Tibial nerve (tissue), 4 donors: ENCODE data around the gene SLC2A4. TPM values are rescaled to one million over a fixed set of nuclear protein-coding genes. Genes with fewer than 3 reads are reported as not detected.
A peak's percentile ranks its signal among the peaks of the same experiment; 100 is the strongest.

Experiments used
- DNase-seq, 2 donors: peaks; one replicate each; pipeline ENCODE4 v3.0.0-alpha.2; 2019; ENCODE audit warnings: low spot score in 2 of 2
- H3K27ac ChIP-seq, 4 donors: fragments of 200-600 bp; sonication (generic) in 3 of 4; one replicate each; pipeline ENCODE4 v1.5.1; 2017 to 2019; ENCODE audit warnings: mild to moderate bottlenecking in 1 of 4
- H3K27me3 ChIP-seq, 2 donors: fragments of 200-600 bp; sonication (generic) in 1 of 2; one replicate each; pipeline versions ENCODE4 v1.5.1 to v1.6.0; 2017 to 2019
- H3K36me3 ChIP-seq, 3 donors: fragments of 200-600 bp; sonication (generic); one replicate each; pipeline ENCODE4 v1.5.1; 2018 to 2019
- H3K4me1 ChIP-seq, 4 donors: fragments of 200-600 bp; sonication (generic) in 3 of 4; one replicate each; pipeline ENCODE4 v1.5.1; 2017 to 2019
- H3K4me3 ChIP-seq, 4 donors: fragments of 200-600 bp; sonication (generic) in 3 of 4; one replicate each; pipeline ENCODE4 v1.5.1; 2017 to 2019; ENCODE audit warnings: mild to moderate bottlenecking in 1 of 4, moderate library complexity in 1 of 4
- H3K9me3 ChIP-seq, 4 donors: fragments of 200-600 bp; sonication (generic) in 3 of 4; one replicate each; pipeline ENCODE4 v1.5.1; 2017 to 2019
- EP300 ChIP-seq, 2 donors: sonication (generic); formaldehyde crosslinking; IDR thresholded peaks; one replicate each; pipeline ENCODE4 v1.6.1; 2017; ENCODE audit warnings: antibody characterized with exemption in 2 of 2, mild to moderate bottlenecking in 1 of 2
- POLR2A ChIP-seq, 2 donors: fragments of 450-650 bp; IDR thresholded peaks; one replicate each; pipeline ENCODE4 v1.6.1; 2017; ENCODE audit warnings: antibody characterized with exemption in 2 of 2, mild to moderate bottlenecking in 2 of 2, moderate library complexity in 2 of 2
- WGBS, 2 donors: methylation state at CpG; one replicate each; pipeline ENCODE4 v1.1.5; 2018; 5-methylcytosine and 5-hydroxymethylcytosine counted together
- total RNA-seq, 4 donors: library from RNA; depleted of rRNA; stranded (reverse); fragments of >200 nt; gene quantifications; one replicate each; pipeline ENCODE4 v1.1.0, GENCODE V29; 2016
- TF ChIP-seq, protein P1 (sequence below), 5 experiments: fragments of 200-600 bp in 3 of 5; fragments of 450-650 bp in 2 of 5; sonication (generic) in 3 of 5; IDR thresholded peaks; one replicate each; pipeline ENCODE4 v1.5.1; 2016 to 2019; ENCODE audit warnings: antibody characterized with exemption in 5 of 5, mild to moderate bottlenecking in 3 of 5, moderate library complexity in 2 of 5

Gene SLC2A4
- total RNA-seq, 4 donors from 2014 or later = 5.2 to 20.1 (median 6.2) TPM

DNA sequence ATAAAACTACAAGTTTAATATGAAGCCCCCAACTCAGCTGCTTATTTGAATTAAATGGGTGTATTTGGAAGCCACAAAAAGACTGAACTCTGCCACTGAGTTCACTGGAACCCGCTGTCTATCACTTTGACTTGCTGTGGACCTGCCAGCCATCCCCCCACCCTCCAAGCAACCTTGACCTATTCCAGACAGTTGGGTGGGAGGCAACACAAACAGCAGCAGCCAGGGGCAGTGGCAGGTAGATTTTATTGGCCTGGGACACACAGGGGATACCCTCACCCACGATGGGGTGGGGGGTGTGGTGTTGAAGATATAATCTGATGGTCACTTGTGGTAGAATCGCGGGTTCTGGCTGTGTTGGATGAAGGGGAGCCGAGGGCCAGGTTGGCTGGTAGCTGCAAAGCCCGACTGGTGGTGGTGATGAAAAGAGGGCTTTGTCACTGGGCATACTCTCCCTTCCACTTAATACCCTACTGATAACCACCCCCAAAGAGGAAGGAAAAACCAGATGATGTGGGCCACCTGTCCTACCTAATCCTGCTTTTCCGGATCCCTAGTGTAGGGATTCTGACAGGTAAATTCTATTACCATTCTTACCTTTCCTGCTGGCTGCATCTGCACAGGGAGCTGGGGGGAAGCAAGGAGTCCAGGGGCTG lies 31.0 kb downstream of the SLC2A4 start:
- Histone ChIP-seq H3K27ac (no peak overlapping the region), H3K4me3 (no peak overlapping the region), H3K27me3 (no peaks in the 10 kb centered on the region), H3K9me3 (no peaks in the 10 kb centered on the region), H3K4me1 (peaks cover 0 to 70% (median 39%) of the 10 kb centered on the region in 4 donors), H3K36me3 (peaks cover 7 to 65% (median 28%) of the 10 kb centered on the region in 3 donors)
- 75% methylated on average over 7 of the region's 7 CpGs for WGBS, 2 donors
- no peak for DNase-seq
- TF ChIP-seq POLR2A (IDR thresholded peaks at IDR 0.05) (no peak), EP300 (IDR thresholded peaks at IDR 0.05) (no peak)
- TF ChIP-seq, protein P1, sequence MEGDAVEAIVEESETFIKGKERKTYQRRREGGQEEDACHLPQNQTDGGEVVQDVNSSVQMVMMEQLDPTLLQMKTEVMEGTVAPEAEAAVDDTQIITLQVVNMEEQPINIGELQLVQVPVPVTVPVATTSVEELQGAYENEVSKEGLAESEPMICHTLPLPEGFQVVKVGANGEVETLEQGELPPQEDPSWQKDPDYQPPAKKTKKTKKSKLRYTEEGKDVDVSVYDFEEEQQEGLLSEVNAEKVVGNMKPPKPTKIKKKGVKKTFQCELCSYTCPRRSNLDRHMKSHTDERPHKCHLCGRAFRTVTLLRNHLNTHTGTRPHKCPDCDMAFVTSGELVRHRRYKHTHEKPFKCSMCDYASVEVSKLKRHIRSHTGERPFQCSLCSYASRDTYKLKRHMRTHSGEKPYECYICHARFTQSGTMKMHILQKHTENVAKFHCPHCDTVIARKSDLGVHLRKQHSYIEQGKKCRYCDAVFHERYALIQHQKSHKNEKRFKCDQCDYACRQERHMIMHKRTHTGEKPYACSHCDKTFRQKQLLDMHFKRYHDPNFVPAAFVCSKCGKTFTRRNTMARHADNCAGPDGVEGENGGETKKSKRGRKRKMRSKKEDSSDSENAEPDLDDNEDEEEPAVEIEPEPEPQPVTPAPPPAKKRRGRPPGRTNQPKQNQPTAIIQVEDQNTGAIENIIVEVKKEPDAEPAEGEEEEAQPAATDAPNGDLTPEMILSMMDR (IDR thresholded peaks at IDR 0.05) = no peak

DNA sequence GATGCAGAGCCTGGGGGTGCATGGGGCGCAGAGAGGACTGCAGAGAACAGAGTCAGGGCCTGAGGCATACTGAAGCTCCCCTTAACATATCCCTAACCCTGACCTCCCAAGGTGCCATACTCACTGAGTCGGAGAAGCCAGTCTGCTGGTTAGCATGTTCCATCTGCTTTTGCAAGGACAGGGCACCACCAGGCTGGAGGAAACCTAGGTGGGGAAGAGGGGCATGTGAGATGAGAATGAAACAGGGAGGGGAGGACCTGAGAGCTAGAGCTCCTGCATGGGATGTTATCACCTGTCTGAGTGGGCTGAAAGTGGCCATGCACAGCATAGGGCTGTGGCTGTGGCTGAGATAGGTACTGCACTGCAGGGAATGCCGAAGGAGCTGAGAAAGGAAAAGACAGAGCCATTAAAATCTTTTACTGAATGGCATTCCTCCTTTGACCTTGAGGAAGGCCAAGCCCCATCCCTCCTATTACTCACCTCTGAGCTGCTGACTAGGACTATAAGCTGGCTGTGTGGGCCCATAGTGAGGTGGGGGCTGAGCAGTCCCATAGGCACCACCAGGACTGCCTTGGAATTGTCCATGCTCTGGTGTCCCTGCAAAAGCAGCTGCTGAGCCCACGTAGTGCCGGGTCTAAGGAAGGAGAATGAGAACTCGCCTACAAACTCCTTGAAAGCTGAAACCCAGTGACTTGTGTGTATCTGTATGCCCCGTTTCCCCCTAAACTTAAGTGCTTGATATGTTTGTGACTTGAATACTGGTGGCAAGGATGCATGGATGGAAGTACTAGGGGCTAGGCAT lies 31.8 kb downstream of the SLC2A4 start:
- no peaks in the 10 kb centered on the region for H3K27me3 ChIP-seq
- TF ChIP-seq EP300 (IDR thresholded peaks at IDR 0.05) (no peak), POLR2A (IDR thresholded peaks at IDR 0.05) (no peak)
- TF ChIP-seq, protein P1 (IDR thresholded peaks at IDR 0.05) = no peak
- H3K4me1 ChIP-seq = peaks cover 0 to 70% (median 38%) of the 10 kb centered on the region in 4 donors
- H3K36me3 ChIP-seq = peaks cover 7 to 73% (median 29%) of the 10 kb centered on the region in 3 donors
- no peaks in the 10 kb centered on the region for H3K9me3 ChIP-seq
- no peak for DNase-seq
- WGBS, 2 donors = 88 to 94% methylated on average over 7 of the region's 7 CpGs
- H3K4me3 ChIP-seq = no peak overlapping the region
- H3K27ac ChIP-seq = no peak overlapping the region

DNA sequence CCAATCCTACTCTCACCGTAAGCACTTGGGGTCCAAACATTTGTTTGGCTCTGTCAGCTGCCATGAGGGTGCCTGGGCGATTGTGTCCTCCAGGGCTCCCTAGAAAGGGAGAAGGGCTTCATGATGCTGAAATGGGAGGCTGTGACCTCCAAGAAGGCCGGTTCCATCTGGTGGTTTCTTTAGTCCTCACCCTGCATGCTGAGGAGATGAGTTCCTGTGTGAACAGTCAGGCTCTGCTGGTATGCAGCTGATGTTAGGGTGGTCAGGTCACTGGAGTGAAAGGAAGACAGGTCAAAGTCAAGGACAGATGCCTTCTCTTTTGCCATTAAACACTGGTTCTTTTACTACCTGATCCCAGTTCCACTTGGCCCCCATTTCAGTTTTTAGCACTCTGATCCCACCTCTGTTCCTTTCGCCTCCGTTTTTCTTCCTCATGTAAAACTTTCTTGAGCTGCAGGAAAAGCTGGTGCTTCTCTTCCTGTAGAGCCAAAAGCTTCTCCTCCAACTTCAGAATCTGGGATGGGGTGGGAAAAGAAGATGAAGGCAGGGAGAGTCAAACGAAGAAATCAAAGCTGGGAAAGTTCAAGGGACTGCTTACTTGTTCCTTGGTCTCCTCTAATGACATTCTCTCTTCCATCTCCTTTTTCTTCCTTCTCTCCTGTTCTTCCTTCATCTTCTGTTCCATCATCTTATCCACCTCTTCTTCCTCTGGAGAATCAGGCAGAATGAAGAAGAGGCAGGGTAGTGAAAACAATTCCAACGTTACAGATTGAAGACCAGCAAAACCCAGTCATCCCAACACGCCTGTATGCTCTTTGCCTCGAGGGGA lies 32.6 kb downstream of the SLC2A4 start:
- peaks cover 0 to 63% (median 35%) of the 10 kb centered on the region in 4 donors for H3K4me1 ChIP-seq
- no peak for DNase-seq
- peaks cover 7 to 81% (median 36%) of the 10 kb centered on the region in 3 donors for H3K36me3 ChIP-seq
- 43 to 50% methylated on average over 9 of the region's 9 CpGs for WGBS, 2 donors
- peak overlapping the region; percentile 83 to 95 (median 92) for H3K4me3 ChIP-seq
- no peaks in the 10 kb centered on the region for H3K9me3 ChIP-seq
- H3K27ac ChIP-seq = peak overlapping the region in 3 of 4 donors; percentile 90 to 96 (median 96)
- H3K27me3 ChIP-seq = no peaks in the 10 kb centered on the region
- TF ChIP-seq, protein P1 (IDR thresholded peaks at IDR 0.05) = no peak
- TF ChIP-seq EP300 (IDR thresholded peaks at IDR 0.05) = no peak
- no peak for TF ChIP-seq POLR2A (IDR thresholded peaks at IDR 0.05)

DNA sequence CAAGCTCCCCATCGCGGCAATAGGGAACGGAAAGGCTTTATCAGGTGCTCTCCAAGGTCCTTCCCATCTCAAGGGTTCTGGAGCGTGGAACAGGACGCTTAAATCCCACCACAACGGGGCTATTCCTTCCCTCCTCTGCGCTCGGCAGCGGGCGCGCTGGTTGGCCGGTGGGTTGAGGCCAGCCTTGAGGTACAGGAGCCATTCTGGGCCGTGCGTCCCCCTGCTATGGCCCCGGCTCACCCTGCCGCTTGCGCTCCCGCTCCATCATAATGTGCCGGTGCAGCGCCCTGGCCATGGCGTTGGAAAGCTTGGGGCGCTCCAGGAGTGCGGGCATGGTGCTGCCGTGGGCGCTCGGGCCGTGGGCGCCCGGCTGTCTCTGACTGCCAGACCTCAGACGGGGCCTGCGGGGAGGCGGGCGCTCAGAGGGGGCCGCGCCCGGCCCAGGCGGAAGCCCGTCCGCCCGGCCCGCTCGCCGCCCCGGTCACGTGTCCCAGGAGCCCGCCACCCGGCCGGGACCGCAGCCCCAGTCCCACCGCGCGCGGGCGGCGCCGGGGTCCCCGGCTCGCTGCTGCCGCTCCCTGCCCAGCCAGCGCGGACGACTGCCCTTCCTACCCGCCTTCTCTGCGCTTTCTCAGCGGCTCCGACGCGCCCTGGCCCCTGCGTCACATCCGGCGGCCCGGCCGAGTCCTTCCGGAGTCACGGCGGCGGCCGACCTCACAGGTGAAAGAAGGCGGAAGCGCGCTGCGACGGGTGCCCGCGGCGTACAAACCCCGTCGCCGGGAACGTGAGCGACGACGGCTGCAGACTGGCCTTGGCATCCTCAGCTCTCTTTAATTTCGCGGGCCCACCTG lies 33.4 kb downstream of the SLC2A4 start, which contains the start of gene GPS2:
Gene GPS2 (minus strand): TSS at position 642 of the 851 bp plus-strand sequence. CDS start 308 bp downstream, at position 334.
- Histone ChIP-seq H3K4me3 (peak within 1 kb of the TSS; percentile 83 to 95 (median 92)), H3K27me3 (no peaks in the 10 kb centered on the region), H3K4me1 (peaks cover 0 to 54% (median 26%) of the 10 kb centered on the region in 4 donors), H3K9me3 (no peaks in the 10 kb centered on the region), H3K27ac (peak within 1 kb of the TSS; percentile 89 to 96 (median 93)), H3K36me3 (peaks cover 7 to 84% (median 31%) of the 10 kb centered on the region in 3 donors)
- DNase-seq = peak; percentile 88
- TF ChIP-seq, protein P1 (IDR thresholded peaks at IDR 0.05) = peak in 2 of 5 experiments; percentile 33 to 45
- TF ChIP-seq POLR2A (IDR thresholded peaks at IDR 0.05) = peak; percentile 70 to 73
- TF ChIP-seq EP300 (IDR thresholded peaks at IDR 0.05) = peak; percentile 82 to 96
- WGBS, 2 donors = 0% methylated on average over 24 to 83 of the region's 95 CpGs
